OCI-LY1 (cell line): Measurements from ENCODE around the gene EPAS1.

Experiments used
- EZH2 ChIP-seq: fragments of 200-600 bp; sonication (generic), shearing (Covaris generic); IDR thresholded peaks from 2 replicates; pipeline ENCODE4 v1.8.0; 2017; ENCODE audit warnings: borderline replicate concordance, mixed run types, mild to moderate bottlenecking, antibody characterized with exemption, low read length, moderate library complexity, mixed read lengths
- TF ChIP-seq, protein P1 (sequence below): fragments of 200-600 bp; sonication (generic), shearing (Covaris generic); IDR thresholded peaks from 2 replicates; pipeline ENCODE4 v1.5.1; 2017; ENCODE audit warnings: mild to moderate bottlenecking, antibody characterized with exemption, low read length, moderate library complexity, mixed read lengths

- TF ChIP-seq, protein P1, sequence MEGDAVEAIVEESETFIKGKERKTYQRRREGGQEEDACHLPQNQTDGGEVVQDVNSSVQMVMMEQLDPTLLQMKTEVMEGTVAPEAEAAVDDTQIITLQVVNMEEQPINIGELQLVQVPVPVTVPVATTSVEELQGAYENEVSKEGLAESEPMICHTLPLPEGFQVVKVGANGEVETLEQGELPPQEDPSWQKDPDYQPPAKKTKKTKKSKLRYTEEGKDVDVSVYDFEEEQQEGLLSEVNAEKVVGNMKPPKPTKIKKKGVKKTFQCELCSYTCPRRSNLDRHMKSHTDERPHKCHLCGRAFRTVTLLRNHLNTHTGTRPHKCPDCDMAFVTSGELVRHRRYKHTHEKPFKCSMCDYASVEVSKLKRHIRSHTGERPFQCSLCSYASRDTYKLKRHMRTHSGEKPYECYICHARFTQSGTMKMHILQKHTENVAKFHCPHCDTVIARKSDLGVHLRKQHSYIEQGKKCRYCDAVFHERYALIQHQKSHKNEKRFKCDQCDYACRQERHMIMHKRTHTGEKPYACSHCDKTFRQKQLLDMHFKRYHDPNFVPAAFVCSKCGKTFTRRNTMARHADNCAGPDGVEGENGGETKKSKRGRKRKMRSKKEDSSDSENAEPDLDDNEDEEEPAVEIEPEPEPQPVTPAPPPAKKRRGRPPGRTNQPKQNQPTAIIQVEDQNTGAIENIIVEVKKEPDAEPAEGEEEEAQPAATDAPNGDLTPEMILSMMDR, result no peak
- no peak for TF ChIP-seq EZH2
These were observed 70.1 kb downstream of the EPAS1 start for GRCh38 chr2:46367286-46367685.
